Motor neuron (in vitro differentiated cells): ENCODE data around the gene IQGAP2. TPM values are rescaled to one million over a fixed set of nuclear protein-coding genes. Genes with fewer than 3 reads are reported as not detected.
A peak's percentile ranks its signal among the peaks of the same experiment; 100 is the strongest.
"Not testable (repeated sequence)": the region's sequence is repeated elsewhere in the genome, so short reads cannot be mapped to it uniquely, and the experiment has no call there.

Source experiments
- ATAC-seq, 8 experiments: fragments of 200-7000 bp; cut with Tn5 transposase; replicated peaks in 6 of 8; 2 replicates each; pipeline ENCODE4 v1.8.0; 2021; ENCODE audit warnings: mild to moderate bottlenecking in 8 of 8, moderate library complexity in 8 of 8
- H3K27ac ChIP-seq, 2 donors: fragments of 250-450 bp; sonication (Bioruptor Pico); 2 replicates each; pipeline ENCODE4 v1.9.0; 2021; ENCODE audit warnings: antibody characterized with exemption in 2 of 2, mild to moderate bottlenecking in 2 of 2, moderate library complexity in 1 of 2
- H3K4me1 ChIP-seq, 2 donors: fragments of 250-450 bp; sonication (Bioruptor Pico); replicated peaks in 1 of 2; 2 replicates each; pipeline ENCODE4 v1.6.1; 2021; ENCODE audit warnings: antibody characterized with exemption in 2 of 2, mild to moderate bottlenecking in 2 of 2, moderate library complexity in 1 of 2
- H3K4me3 ChIP-seq, 5 donors: fragments of 250-450 bp; sonication (Bioruptor Pico); 2 replicates each; pipeline ENCODE4 v1.9.0; 2021; ENCODE audit warnings: antibody characterized with exemption in 5 of 5, mild to moderate bottlenecking in 5 of 5, moderate library complexity in 4 of 5
- WGBS, 10 experiments: fragments of 450-650 bp; shearing (Covaris generic); methylation state at CpG; one replicate each; pipeline ENCODE4 v1.0.0; 2022; 5-methylcytosine and 5-hydroxymethylcytosine counted together
- in situ Hi-C, 9 experiments: fragments of 400-800 bp; cut with MboI; loops; one replicate each; pipeline ENCODE4 v1.15.0; 2021; ENCODE audit warnings: low sequenced_read_pairs in 9 of 9, low pct_unique_long_range_greater_than_20kb in 2 of 9; ENCODE audit not compliant: unreplicated experiment in 9 of 9
- total RNA-seq, 8 experiments: library from RNA; unstranded; fragments of 300-600 nt; gene quantifications; 2 replicates each; pipeline versions ENCODE4 v1.2.3 to v1.2.4, GENCODE V29; 2022

Gene IQGAP2
- total RNA-seq, 8 experiments from 2014 or later: 6.3 to 74.8 (median 14.2) TPM

DNA sequence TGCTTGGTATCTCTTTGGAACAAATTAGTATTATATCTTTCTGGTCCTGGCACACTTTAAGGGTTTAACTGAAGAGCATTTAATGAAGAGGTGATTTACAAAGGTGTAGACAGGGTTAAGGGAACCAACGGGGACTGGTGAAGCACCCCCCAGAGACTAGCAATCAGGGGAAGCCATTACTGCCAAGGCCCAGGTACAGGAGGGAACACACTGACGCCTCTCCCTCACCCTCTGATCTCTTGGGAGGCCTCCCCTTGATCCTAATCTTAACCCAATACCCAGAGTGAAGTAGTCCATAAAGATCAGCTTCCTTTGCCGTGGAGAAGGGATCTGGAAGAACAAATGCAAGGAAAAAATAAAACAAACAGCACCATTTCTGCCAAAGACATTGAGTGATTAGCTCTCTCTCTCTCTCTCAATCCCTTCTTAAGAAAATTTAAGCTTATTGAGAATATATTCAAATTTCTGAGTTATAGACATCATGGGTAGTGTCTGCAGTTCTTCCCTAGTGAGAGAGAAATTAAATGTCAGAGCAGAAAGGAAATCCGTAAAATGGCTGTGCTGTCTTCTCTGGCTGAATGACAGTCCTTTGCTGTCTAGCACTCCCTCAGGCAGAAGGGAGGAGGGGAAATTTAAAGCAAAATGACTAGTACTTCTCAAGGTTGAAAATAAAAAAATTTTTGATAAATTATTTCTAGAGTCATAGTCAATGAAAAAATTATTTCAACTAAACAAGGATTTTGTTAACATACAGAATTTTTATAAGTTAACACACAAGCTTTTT is 332.9 kb downstream of the IQGAP2 start:
- Histone ChIP-seq H3K4me1 (no peaks in the 10 kb centered on the region), H3K27ac (no peak overlapping the region), H3K4me3 (no peak overlapping the region)
- in situ Hi-C loops: no loop called here
- WGBS, 10 experiments: 33 to 100% (median 80%) methylated on average over 1 to 3 of the region's 4 CpGs; no CpG with 5 or more reads in 1 of the 10 experiments
- ATAC-seq: no peak

GRCh38 chr5:76736679-76737556 is 333.8 kb downstream of the IQGAP2 start:
- H3K4me3 ChIP-seq: no peak overlapping the region
- H3K4me1 ChIP-seq: no peaks in the 10 kb centered on the region
- ATAC-seq: no peak
- no peak overlapping the region for H3K27ac ChIP-seq
- 28 to 100% (median 80%) methylated on average over 1 to 5 of the region's 6 CpGs; no CpG with 5 or more reads in 1 of the 10 experiments for WGBS, 10 experiments
- in situ Hi-C loops: no loop called here

GRCh38 chr5:76737846-76738245 is 334.8 kb downstream of the IQGAP2 start:
- Histone ChIP-seq H3K27ac (no peak overlapping the region), H3K4me1 (no peaks in the 10 kb centered on the region), H3K4me3 (no peak overlapping the region)
- 43 to 100% (median 82%) methylated on average over 2 to 5 of the region's 5 CpGs; no CpG with 5 or more reads in 3 of the 10 experiments for WGBS, 10 experiments
- in situ Hi-C loops: no loop called here
- ATAC-seq: no peak

GRCh38 chr5:76741506-76741905 is 338.4 kb downstream of the IQGAP2 start:
- H3K27ac ChIP-seq, H3K4me1 ChIP-seq, ATAC-seq, in situ Hi-C loops, H3K4me3 ChIP-seq: not testable (repeated sequence)
- WGBS, 10 experiments: 90 to 100% (median 95%) methylated on average over 2 to 4 of the region's 4 CpGs; no CpG with 5 or more reads in 1 of the 10 experiments

- Histone ChIP-seq H3K4me1 (no peaks in the 10 kb centered on the region), H3K4me3 (no peak overlapping the region), H3K27ac (no peak overlapping the region)
- in situ Hi-C loops: no loop called here
- 69 to 96% (median 82%) methylated on average over 1 to 4 of the region's 4 CpGs; no CpG with 5 or more reads in 1 of the 10 experiments for WGBS, 10 experiments
- peak in 2 of 8 experiments; percentile 36 to 64 for ATAC-seq
Measured at GRCh38 chr5:76742583-76742982, 339.5 kb downstream of the IQGAP2 start.

- ATAC-seq: no peak
Measured at GRCh38 chr5:76744632-76745031, 341.5 kb downstream of the IQGAP2 start.

GRCh38 chr5:76745670-76746069 is 342.6 kb downstream of the IQGAP2 start:
- 67 to 100% (median 91%) methylated on average over 1 to 3 of the region's 3 CpGs; no CpG with 5 or more reads in 3 of the 10 experiments for WGBS, 10 experiments
- no peak for ATAC-seq
- no peaks in the 10 kb centered on the region for H3K4me1 ChIP-seq
- H3K27ac ChIP-seq: no peak overlapping the region
- in situ Hi-C loops: no loop called here
- H3K4me3 ChIP-seq: no peak overlapping the region

More at GRCh38 chr5:76744632-76745031, 341.5 kb downstream of the IQGAP2 start:
- no peak overlapping the region for H3K27ac ChIP-seq
- in situ Hi-C loops: no loop called here
- no peaks in the 10 kb centered on the region for H3K4me1 ChIP-seq
- 33 to 100% (median 66%) methylated on average over 1 to 2 of the region's 2 CpGs; no CpG with 5 or more reads in 2 of the 10 experiments for WGBS, 10 experiments
- no peak overlapping the region for H3K4me3 ChIP-seq

DNA sequence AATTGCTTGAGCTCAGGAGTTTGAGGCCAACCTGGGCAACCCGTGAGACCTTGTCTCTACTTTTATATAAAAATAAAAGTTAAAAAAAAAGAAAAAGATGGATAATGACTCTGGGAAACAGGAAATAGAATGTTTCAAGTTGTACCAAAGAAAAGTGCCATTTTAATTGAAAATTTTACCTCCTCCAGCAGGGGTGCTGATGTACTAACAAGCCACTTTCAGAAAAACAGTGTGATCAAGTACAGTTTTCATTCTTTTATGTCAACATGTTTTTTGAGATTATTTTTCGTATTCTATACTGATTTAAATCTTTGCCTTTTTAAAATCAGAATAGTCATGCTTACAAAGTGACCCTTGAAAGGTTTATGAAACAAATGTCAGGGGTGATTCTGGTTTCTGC is 343.6 kb downstream of the IQGAP2 start:
- Histone ChIP-seq H3K4me3 (no peak overlapping the region), H3K4me1 (no peaks in the 10 kb centered on the region), H3K27ac (no peak overlapping the region)
- in situ Hi-C loops: no loop called here
- 37 to 100% (median 82%) methylated on average over 1 to 2 of the region's 2 CpGs; no CpG with 5 or more reads in 1 of the 10 experiments for WGBS, 10 experiments
- ATAC-seq: no peak

DNA sequence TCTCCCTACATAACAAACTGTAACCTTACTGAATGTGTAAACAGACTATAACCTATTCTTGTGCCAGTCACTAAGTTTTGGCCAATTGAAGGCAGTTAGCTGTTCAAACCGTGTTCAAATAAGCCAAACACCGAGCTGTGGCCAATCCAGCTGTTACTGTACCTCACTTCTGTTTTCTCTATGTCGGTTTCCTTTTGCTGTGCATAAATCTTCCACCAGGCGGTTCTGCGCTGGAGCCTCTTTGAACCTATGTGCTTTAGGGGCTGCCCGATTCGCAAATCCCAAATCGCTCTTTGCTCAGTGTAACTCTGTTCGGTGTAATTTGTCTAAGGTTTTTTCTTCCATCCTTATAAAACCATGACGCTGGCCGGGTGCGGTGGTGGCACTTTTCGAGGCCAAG is 344.6 kb downstream of the IQGAP2 start:
- Histone ChIP-seq H3K4me3 (no peak overlapping the region), H3K4me1 (no peaks in the 10 kb centered on the region), H3K27ac (no peak overlapping the region)
- in situ Hi-C loops: no loop called here
- ATAC-seq: no peak
- 91 to 100% (median 94%) methylated on average over 2 to 12 of the region's 13 CpGs; no CpG with 5 or more reads in 1 of the 10 experiments for WGBS, 10 experiments

- ATAC-seq: no peak
- in situ Hi-C loops: loop anchor here in 1 of 9 experiments (25.0 kb wide), 1 partner anchor 139 kb away; the partner anchor contains the start of gene F2RL2
- peaks cover 0 to 23% of the 10 kb centered on the region in 2 donors for H3K4me1 ChIP-seq
- 60 to 100% (median 85%) methylated on average over 1 to 5 of the region's 5 CpGs; no CpG with 5 or more reads in 3 of the 10 experiments for WGBS, 10 experiments
- no peak overlapping the region for H3K27ac ChIP-seq
- no peak overlapping the region for H3K4me3 ChIP-seq
Measured at GRCh38 chr5:76751291-76751690, 348.2 kb downstream of the IQGAP2 start.

- peak; percentile 12 to 97 (median 56) for ATAC-seq
- Histone ChIP-seq H3K4me3 (no peak overlapping the region), H3K4me1 (peaks cover 0 to 23% of the 10 kb centered on the region in 2 donors), H3K27ac (peak overlapping the region in 1 of 2 donors; percentile 44)
- WGBS, 10 experiments: 33 to 71% (median 50%) methylated on average over 1 to 2 of the region's 3 CpGs; no CpG with 5 or more reads in 1 of the 10 experiments
- in situ Hi-C loops: loop anchor here in 1 of 9 experiments (25.0 kb wide), 1 partner anchor 142 kb away; the partner anchor contains the start of gene F2RL2
Measured at GRCh38 chr5:76754668-76755078, 351.6 kb downstream of the IQGAP2 start.

DNA sequence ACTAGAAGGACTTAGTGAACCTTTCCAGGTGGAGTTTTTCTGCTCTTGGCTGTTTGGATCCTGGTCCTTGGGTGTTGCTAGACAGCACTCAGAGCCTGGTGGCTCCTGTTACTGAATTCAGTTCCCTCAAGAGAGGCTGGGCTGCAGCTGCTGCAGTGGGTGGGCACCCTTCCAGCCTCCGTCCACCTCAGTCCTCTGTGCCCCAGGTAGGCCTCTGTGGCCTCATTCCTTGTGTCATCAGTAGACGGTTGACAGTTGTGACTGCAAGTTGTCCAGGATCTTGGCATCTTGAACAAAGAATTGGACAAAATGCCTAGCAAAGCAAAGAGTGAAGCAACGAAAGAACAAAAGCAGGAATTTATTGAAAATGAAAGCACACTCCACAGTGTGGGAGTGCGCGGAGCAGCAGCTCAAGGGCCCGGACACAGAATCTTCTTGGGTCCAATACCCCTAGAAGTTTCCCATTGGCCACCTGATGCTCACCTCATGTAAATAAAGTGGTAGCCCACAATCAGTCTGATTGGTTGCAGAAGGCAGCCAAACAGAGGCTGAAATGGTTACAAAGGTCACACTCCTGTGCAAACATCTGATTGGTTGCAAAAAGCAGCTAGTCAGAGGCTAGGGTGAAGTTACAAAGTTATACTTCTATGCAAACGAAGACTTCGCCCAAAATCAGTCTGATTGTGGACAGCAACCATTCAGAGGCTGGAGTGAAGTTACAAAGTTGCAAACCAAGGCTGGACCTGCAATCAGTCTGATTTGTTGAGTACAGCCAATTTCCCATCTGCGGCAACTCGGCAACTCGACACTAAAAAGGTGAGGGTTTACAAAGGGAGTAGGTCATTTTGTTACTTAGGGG is 352.9 kb downstream of the IQGAP2 start:
- 67 to 100% (median 91%) methylated on average over 3 to 9 of the region's 11 CpGs; no CpG with 5 or more reads in 3 of the 10 experiments for WGBS, 10 experiments
- Histone ChIP-seq H3K27ac (no peak overlapping the region), H3K4me1 (peaks cover 0 to 23% of the 10 kb centered on the region in 2 donors), H3K4me3 (no peak overlapping the region)
- in situ Hi-C loops: loop anchor here in 1 of 9 experiments (25.0 kb wide), 1 partner anchor 144 kb away; the partner anchor contains the start of gene F2RL2
- ATAC-seq: peak in 2 of 8 experiments; percentile 7 to 74
